ENCODE data around the gene CDX1. TPM values are rescaled to one million over a fixed set of nuclear protein-coding genes. Genes with fewer than 3 reads are reported as not detected.

CDX1 gene
- not detected in 2 replicates for total RNA-seq

GRCh38 chr5:150166650-150167511, at the start of gene CDX1:
CDX1 (plus strand) TSS chr5:150166778; CDS start chr5:150166877, 99 bp downstream.
- intact Hi-C loops (cut with micrococcal nuclease), result no loop called here
- DNase-seq, result no peak
- H3K27me3 Mint-ChIP-seq, result peaks cover 49% of the 10 kb centered on the region
- no peak within 1 kb of the TSS for H3K27ac Mint-ChIP-seq
- no peak within 1 kb of the TSS for H3K4me3 Mint-ChIP-seq
- H3K36me3 Mint-ChIP-seq (ENCODE audit: low read depth), result no peaks in the 10 kb centered on the region
- no peaks in the 10 kb centered on the region for H3K4me1 Mint-ChIP-seq
- H3K9me3 Mint-ChIP-seq, result no peaks in the 10 kb centered on the region

DNA sequence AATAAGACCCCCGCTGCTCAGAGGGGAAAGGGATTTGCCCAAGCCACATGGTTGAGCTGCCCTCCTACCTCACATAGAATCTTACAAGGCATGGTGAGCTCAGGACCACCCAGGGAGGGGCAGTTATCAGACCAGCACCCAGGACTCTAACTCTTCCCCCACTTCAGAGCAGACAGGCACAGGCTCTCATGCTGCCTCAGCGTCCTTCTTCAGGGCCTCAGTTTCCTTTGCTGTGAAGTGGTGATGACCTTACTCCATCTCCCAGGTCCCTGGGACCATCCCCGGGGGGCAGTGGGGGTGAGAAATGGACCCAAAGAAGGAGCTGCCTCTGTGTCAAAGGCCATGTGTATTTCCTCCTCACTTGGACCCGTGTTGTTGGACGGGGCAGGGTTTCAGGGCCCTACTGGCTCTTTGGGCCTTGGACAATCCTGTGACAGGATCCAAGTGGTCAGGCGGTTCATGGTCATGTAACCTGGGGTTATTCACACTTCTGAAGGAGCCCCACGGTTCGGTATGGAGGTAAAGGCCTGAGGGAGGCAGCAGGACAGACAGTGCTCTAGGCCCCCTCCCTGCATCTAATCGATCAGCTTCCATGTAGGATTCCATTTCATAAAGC, 48.5 kb upstream of the CDX1 start:
- peaks cover 2% of the 10 kb centered on the region for H3K4me1 Mint-ChIP-seq
- H3K4me3 Mint-ChIP-seq, result no peak overlapping the region
- no peaks in the 10 kb centered on the region for H3K36me3 Mint-ChIP-seq (ENCODE audit: low read depth)
- no peaks in the 10 kb centered on the region for H3K9me3 Mint-ChIP-seq
- intact Hi-C loops (cut with micrococcal nuclease), result no loop called here
- H3K27me3 Mint-ChIP-seq, result peaks cover 1% of the 10 kb centered on the region
- no peak overlapping the region for H3K27ac Mint-ChIP-seq
- no peak for DNase-seq

DNA sequence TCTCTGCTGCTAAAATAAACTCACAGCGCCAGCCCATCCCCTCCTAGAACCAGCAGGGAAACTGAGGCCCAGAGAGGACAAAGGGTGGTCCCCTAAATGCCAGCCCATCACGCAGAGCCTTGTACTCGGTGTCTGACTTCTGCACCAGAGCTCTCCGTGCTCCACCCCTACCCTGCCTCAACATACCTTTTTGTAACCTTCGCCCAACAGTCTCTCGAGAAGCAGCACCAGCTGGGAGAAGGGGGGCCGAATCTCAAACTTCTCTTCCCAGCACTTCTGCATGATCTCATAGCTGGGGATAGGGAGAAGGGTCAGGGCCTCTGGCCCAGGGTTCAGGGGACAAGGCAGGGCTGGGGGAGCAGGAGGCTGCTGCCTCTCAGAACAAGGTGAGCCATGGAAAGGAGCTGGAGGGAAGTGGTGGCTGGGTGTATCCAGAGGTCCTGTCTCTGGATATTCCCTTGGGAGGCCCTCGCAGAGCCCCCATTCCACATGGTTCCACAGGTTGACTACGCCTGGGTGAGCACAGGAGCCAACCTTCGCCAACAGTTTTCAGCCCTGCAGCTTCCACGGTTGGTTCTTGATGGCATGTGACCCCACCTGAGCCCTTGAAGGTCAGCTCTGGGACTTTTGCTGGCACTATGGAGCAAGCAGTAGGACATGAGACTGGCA, 47.9 kb upstream of the CDX1 start:
- no peak for DNase-seq
- no peaks in the 10 kb centered on the region for H3K27me3 Mint-ChIP-seq
- no peak overlapping the region for H3K4me3 Mint-ChIP-seq
- no peaks in the 10 kb centered on the region for H3K36me3 Mint-ChIP-seq (ENCODE audit: low read depth)
- H3K9me3 Mint-ChIP-seq, result no peaks in the 10 kb centered on the region
- peaks cover 2% of the 10 kb centered on the region for H3K4me1 Mint-ChIP-seq
- H3K27ac Mint-ChIP-seq, result no peak overlapping the region
- intact Hi-C loops (cut with micrococcal nuclease), result no loop called here

- Mint-ChIP-seq H3K9me3 (no peaks in the 10 kb centered on the region), H3K4me1 (peaks cover 2% of the 10 kb centered on the region), H3K36me3 (ENCODE audit: low read depth) (no peaks in the 10 kb centered on the region), H3K27ac (no peak overlapping the region), H3K27me3 (no peaks in the 10 kb centered on the region), H3K4me3 (no peak overlapping the region)
- no peak for DNase-seq
- intact Hi-C loops (cut with micrococcal nuclease), result no loop called here
Observed at GRCh38 chr5:150119421-150120061, 47.0 kb upstream of the CDX1 start.

GRCh38 chr5:150120062-150120441, 46.5 kb upstream of the CDX1 start:
- Mint-ChIP-seq H3K27me3 (no peaks in the 10 kb centered on the region), H3K4me1 (peaks cover 2% of the 10 kb centered on the region), H3K4me3 (no peak overlapping the region), H3K9me3 (no peaks in the 10 kb centered on the region), H3K27ac (no peak overlapping the region), H3K36me3 (ENCODE audit: low read depth) (no peaks in the 10 kb centered on the region)
- DNase-seq, result no peak
- intact Hi-C loops (cut with micrococcal nuclease), result no loop called here

- DNase-seq, result no peak
- no peaks in the 10 kb centered on the region for H3K27me3 Mint-ChIP-seq
- no peaks in the 10 kb centered on the region for H3K9me3 Mint-ChIP-seq
- intact Hi-C loops (cut with micrococcal nuclease), result no loop called here
- peaks cover 2% of the 10 kb centered on the region for H3K4me1 Mint-ChIP-seq
- H3K36me3 Mint-ChIP-seq (ENCODE audit: low read depth), result no peaks in the 10 kb centered on the region
- no peak overlapping the region for H3K4me3 Mint-ChIP-seq
- H3K27ac Mint-ChIP-seq, result no peak overlapping the region
Observed at GRCh38 chr5:150120617-150121447, 45.7 kb upstream of the CDX1 start.

DNA sequence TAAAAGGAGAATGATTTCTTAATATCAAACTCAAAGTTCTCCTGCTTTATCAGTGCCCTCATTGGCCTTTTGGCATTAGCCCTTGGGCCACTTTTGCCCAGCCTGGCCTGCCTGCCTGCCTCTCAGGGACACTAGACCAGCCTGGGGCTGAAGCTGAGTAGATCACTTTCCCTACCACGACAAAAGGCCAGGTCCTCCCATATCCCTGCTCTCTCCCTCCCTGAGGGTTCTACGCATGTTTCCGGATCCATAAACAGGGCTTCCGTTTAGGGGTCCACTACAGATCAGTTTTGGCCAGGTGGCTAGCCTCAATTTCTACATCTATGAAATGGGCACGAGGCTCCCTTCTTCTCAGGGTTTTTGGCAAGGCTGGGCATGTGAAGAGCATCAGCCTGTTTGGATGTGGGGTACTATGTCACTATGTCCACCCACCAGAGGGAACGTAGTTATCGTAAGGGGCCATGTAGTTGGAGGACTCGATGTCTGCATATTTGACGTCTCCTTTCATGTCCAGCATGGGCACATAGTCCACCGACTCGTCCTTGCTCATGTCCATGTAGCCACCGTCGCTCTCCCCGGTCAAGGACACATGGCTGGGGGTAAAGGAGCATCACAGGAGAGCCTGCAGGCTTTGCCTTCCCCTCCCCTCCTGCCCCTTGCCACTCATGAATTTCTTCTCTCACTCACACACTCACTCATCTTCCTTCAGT, 45.0 kb upstream of the CDX1 start:
- DNase-seq, result no peak
- H3K9me3 Mint-ChIP-seq, result no peaks in the 10 kb centered on the region
- no peak overlapping the region for H3K4me3 Mint-ChIP-seq
- H3K27me3 Mint-ChIP-seq, result no peaks in the 10 kb centered on the region
- intact Hi-C loops (cut with micrococcal nuclease), result no loop called here
- H3K27ac Mint-ChIP-seq, result no peak overlapping the region
- no peaks in the 10 kb centered on the region for H3K36me3 Mint-ChIP-seq (ENCODE audit: low read depth)
- peaks cover 2% of the 10 kb centered on the region for H3K4me1 Mint-ChIP-seq

GRCh38 chr5:150122158-150122510, 44.4 kb upstream of the CDX1 start:
- H3K4me1 Mint-ChIP-seq, result peaks cover 2% of the 10 kb centered on the region
- no peak overlapping the region for H3K27ac Mint-ChIP-seq
- no peaks in the 10 kb centered on the region for H3K9me3 Mint-ChIP-seq
- no peaks in the 10 kb centered on the region for H3K36me3 Mint-ChIP-seq (ENCODE audit: low read depth)
- H3K27me3 Mint-ChIP-seq, result no peaks in the 10 kb centered on the region
- DNase-seq, result peak; percentile 76
- intact Hi-C loops (cut with micrococcal nuclease), result no loop called here
- H3K4me3 Mint-ChIP-seq, result no peak overlapping the region

GRCh38 chr5:150122536-150123481, 43.8 kb upstream of the CDX1 start:
- Mint-ChIP-seq H3K27me3 (no peaks in the 10 kb centered on the region), H3K4me1 (peaks cover 2% of the 10 kb centered on the region), H3K9me3 (no peaks in the 10 kb centered on the region), H3K4me3 (no peak overlapping the region), H3K27ac (no peak overlapping the region), H3K36me3 (ENCODE audit: low read depth) (no peaks in the 10 kb centered on the region)
- DNase-seq, result no peak
- intact Hi-C loops (cut with micrococcal nuclease), result no loop called here

DNA sequence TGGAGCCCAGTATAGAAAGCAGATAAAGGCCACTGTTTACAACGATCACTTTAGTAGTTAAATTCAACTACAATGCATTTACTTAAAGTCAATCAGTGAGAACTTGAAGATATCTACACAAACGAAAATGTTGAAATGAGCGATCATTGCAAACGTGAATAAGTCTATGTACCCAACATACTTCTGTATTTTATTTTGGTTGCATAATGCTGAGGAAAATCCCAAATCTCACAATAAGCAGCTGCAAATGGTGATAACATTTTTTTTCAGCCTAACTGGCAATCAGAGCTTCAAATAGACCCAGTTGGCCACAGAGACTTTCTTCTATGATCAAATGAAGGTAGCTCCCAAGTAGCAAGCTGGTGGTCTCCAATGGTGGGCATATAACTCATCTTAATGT, 43.0 kb upstream of the CDX1 start:
- intact Hi-C loops (cut with micrococcal nuclease), result no loop called here
- H3K27ac Mint-ChIP-seq, result no peak overlapping the region
- H3K9me3 Mint-ChIP-seq, result no peaks in the 10 kb centered on the region
- no peaks in the 10 kb centered on the region for H3K27me3 Mint-ChIP-seq
- H3K4me1 Mint-ChIP-seq, result peaks cover 2% of the 10 kb centered on the region
- no peak for DNase-seq
- no peaks in the 10 kb centered on the region for H3K36me3 Mint-ChIP-seq (ENCODE audit: low read depth)
- no peak overlapping the region for H3K4me3 Mint-ChIP-seq

- no peaks in the 10 kb centered on the region for H3K27me3 Mint-ChIP-seq
- H3K36me3 Mint-ChIP-seq (ENCODE audit: low read depth), result no peaks in the 10 kb centered on the region
- intact Hi-C loops (cut with micrococcal nuclease), result no loop called here
- H3K4me1 Mint-ChIP-seq, result peaks cover 2% of the 10 kb centered on the region
- no peak for DNase-seq
- H3K9me3 Mint-ChIP-seq, result no peaks in the 10 kb centered on the region
- no peak overlapping the region for H3K27ac Mint-ChIP-seq
- H3K4me3 Mint-ChIP-seq, result no peak overlapping the region
Observed at GRCh38 chr5:150124111-150124557, 42.4 kb upstream of the CDX1 start.

DNA sequence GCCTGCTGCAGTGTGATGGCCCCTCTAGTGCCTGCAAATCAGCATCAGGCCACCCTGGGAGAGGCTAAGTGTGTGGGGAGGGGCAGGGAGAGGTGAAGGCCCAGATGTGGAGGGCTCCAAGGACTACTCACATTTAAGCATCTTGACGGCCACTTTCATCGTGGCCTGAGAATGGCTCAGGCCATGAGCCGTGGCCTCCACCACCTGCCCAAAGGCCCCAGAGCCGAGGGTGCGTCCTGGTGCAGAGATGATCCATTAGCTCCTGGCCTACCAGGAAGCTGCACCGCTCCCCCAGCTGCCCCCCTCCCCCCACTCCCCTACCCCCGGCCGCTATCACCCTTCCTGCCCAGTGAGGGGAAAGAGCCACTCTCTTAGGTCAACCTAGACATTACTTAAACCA, 42.0 kb upstream of the CDX1 start:
- no peak overlapping the region for H3K27ac Mint-ChIP-seq
- peaks cover 2% of the 10 kb centered on the region for H3K4me1 Mint-ChIP-seq
- no peak overlapping the region for H3K4me3 Mint-ChIP-seq
- H3K27me3 Mint-ChIP-seq, result no peaks in the 10 kb centered on the region
- no peaks in the 10 kb centered on the region for H3K36me3 Mint-ChIP-seq (ENCODE audit: low read depth)
- no peak for DNase-seq
- H3K9me3 Mint-ChIP-seq, result no peaks in the 10 kb centered on the region
- intact Hi-C loops (cut with micrococcal nuclease), result no loop called here

Data from activated CD4-positive, alpha-beta T cell treated with anti-CD3 and anti-CD28 coated beads, Interleukin-2, amount 10 ng/mL, durations not matched to agents 24 days and 14 days (primary cell).